ENCODE results near the gene USH2A. TPM values are rescaled to one million over a fixed set of nuclear protein-coding genes. Genes with fewer than 3 reads are reported as not detected.

The USH2A gene
- total RNA-seq, 3 donors from 2014 or later, result not detected

DNA sequence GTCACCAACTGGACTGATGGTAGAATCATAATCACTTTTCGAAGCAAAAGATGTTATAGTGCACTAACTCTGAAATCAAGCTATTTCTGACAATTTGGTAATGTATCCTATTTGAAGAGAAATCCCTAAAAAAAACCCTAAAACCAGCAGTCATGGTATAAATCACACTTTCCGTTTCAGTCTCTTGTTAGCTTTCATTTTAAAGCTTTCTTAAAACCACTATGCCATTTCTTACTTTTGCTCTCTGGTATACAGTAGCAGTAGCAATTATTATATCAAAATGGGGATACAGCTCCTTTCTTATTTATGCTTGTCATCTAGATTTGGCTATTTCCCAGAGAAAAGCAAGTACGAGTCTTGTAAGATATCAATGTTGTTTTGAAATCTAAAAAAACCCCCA is 532.8 kb downstream of the USH2A start:
- Histone ChIP-seq H3K4me3 (no peak overlapping the region), H3K9me3 (no peaks in the 10 kb centered on the region), H3K27me3 (peaks cover 0 to 4% of the 10 kb centered on the region in 2 donors), H3K27ac (no peak overlapping the region), H3K36me3 (no peaks in the 10 kb centered on the region), H3K4me1 (no peaks in the 10 kb centered on the region)
- intact Hi-C loops (cut with DNase I; ENCODE audit: low total_unique reads), result no loop called here
- DNase-seq (ENCODE audit: low spot score in 2 of 2), result no peak
- TF ChIP-seq, protein P1, sequence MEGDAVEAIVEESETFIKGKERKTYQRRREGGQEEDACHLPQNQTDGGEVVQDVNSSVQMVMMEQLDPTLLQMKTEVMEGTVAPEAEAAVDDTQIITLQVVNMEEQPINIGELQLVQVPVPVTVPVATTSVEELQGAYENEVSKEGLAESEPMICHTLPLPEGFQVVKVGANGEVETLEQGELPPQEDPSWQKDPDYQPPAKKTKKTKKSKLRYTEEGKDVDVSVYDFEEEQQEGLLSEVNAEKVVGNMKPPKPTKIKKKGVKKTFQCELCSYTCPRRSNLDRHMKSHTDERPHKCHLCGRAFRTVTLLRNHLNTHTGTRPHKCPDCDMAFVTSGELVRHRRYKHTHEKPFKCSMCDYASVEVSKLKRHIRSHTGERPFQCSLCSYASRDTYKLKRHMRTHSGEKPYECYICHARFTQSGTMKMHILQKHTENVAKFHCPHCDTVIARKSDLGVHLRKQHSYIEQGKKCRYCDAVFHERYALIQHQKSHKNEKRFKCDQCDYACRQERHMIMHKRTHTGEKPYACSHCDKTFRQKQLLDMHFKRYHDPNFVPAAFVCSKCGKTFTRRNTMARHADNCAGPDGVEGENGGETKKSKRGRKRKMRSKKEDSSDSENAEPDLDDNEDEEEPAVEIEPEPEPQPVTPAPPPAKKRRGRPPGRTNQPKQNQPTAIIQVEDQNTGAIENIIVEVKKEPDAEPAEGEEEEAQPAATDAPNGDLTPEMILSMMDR (IDR thresholded peaks at IDR 0.05), result no peak
- no peak for TF ChIP-seq POLR2AphosphoS5 (IDR thresholded peaks at IDR 0.05)
- no peak for TF ChIP-seq POLR2A (IDR thresholded peaks at IDR 0.05)

DNA sequence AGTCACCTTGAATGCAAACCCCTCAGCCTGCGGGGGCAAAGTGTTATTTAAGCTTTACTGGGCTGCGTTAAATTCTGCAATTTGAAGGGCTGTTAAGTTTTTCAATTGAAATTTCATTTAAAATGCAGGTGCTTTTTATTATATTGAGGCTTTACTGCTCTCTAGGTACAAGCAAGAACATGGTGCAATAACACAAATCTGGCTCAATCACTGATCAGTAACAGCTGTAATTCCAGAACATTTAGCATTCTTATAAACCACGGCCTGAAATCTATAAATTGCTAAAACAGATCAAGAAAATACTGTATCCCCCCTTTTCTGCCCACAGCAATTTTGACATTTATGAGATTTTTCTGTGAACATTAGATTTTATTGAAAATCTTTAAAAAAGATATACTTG is 533.4 kb downstream of the USH2A start:
- TF ChIP-seq POLR2A (IDR thresholded peaks at IDR 0.05) (no peak), POLR2AphosphoS5 (IDR thresholded peaks at IDR 0.05) (no peak)
- TF ChIP-seq, protein P1 (IDR thresholded peaks at IDR 0.05), result no peak
- Histone ChIP-seq H3K27ac (no peak overlapping the region), H3K36me3 (no peaks in the 10 kb centered on the region), H3K4me3 (no peak overlapping the region), H3K27me3 (peaks cover 0 to 4% of the 10 kb centered on the region in 2 donors), H3K9me3 (no peaks in the 10 kb centered on the region), H3K4me1 (no peaks in the 10 kb centered on the region)
- intact Hi-C loops (cut with DNase I; ENCODE audit: low total_unique reads), result no loop called here
- DNase-seq (ENCODE audit: low spot score in 2 of 2), result no peak

DNA sequence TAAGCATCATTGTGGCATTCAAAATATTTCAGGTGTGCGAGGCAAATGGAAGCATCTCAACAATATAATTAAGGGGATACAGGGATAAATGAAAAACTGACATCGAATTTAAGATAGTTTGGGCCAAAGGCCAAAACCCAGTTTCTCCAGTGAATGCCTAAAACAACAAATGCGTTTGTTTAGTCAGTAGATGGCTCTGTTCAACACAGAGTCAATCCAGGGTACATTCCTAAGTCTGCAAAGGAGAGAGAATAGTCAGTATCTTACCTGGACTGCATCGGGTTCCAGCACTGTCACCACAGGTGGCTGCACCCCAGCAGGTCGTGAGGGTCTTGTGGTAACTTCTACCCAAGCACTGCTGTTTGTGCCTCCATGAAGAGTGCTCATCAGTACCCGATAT is 535.1 kb downstream of the USH2A start:
- H3K9me3 ChIP-seq, result no peaks in the 10 kb centered on the region
- TF ChIP-seq POLR2AphosphoS5 (IDR thresholded peaks at IDR 0.05), result no peak
- TF ChIP-seq, protein P1 (IDR thresholded peaks at IDR 0.05), result no peak
- TF ChIP-seq POLR2A (IDR thresholded peaks at IDR 0.05), result no peak
- H3K36me3 ChIP-seq, result no peaks in the 10 kb centered on the region
- DNase-seq (ENCODE audit: low spot score in 2 of 2), result no peak
- H3K4me1 ChIP-seq, result no peaks in the 10 kb centered on the region
- peaks cover 0 to 4% of the 10 kb centered on the region in 2 donors for H3K27me3 ChIP-seq
- no peak overlapping the region for H3K27ac ChIP-seq
- H3K4me3 ChIP-seq, result no peak overlapping the region
- intact Hi-C loops (cut with DNase I; ENCODE audit: low total_unique reads), result no loop called here

DNA sequence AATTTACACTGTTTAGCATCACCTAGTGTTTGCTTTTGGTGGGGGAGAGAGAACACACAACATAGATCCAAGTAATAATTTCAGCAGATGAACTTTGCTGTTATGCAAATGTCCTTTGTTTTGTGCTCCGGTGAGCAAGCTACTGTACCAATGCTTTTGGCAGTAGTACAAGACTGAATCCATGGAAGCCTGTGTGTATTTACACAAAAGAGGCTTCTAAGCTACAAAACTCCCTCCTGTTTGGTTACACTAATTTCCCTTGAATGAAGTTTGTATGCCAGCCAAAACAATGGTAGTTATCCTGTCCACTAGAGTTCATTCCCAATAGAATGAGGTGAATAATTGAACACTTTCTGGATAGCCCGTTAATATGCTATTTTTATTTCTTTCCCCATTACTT is 535.6 kb downstream of the USH2A start:
- intact Hi-C loops (cut with DNase I; ENCODE audit: low total_unique reads), result no loop called here
- DNase-seq (ENCODE audit: low spot score in 2 of 2), result no peak

DNA sequence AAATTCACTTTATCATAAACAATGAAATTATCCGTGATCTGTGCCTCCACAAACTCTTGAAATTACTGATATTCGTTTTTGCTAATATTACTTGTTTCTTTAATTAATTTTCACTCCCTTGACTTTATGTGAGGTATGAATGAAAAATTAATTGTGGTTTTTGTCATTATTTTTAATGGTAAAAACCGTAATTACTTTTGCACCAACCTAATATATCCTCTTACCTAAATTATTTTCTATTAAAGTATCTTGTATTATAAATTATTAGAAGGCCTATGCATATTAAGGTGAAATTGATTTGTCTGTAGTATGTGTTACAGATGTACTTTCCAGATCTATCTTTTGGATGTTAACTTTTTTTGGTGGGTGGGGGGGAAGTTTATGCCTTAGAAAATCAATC is 540.2 kb downstream of the USH2A start:
- intact Hi-C loops (cut with DNase I; ENCODE audit: low total_unique reads), result no loop called here
- Histone ChIP-seq H3K36me3 (no peaks in the 10 kb centered on the region), H3K27me3 (peaks cover 0 to 4% of the 10 kb centered on the region in 2 donors), H3K4me1 (no peaks in the 10 kb centered on the region), H3K9me3 (no peaks in the 10 kb centered on the region), H3K27ac (no peak overlapping the region), H3K4me3 (no peak overlapping the region)
- no peak for TF ChIP-seq POLR2AphosphoS5 (IDR thresholded peaks at IDR 0.05)
- TF ChIP-seq, protein P1 (IDR thresholded peaks at IDR 0.05), result no peak
- no peak for TF ChIP-seq POLR2A (IDR thresholded peaks at IDR 0.05)
- DNase-seq (ENCODE audit: low spot score in 2 of 2), result no peak

More for the DNA sequence above, 535.6 kb downstream of the USH2A start:
- no peaks in the 10 kb centered on the region for H3K9me3 ChIP-seq
- H3K4me1 ChIP-seq, result no peaks in the 10 kb centered on the region
- TF ChIP-seq, protein P1 (IDR thresholded peaks at IDR 0.05), result no peak
- TF ChIP-seq POLR2A (IDR thresholded peaks at IDR 0.05), result no peak
- no peak overlapping the region for H3K4me3 ChIP-seq
- H3K27ac ChIP-seq, result no peak overlapping the region
- H3K27me3 ChIP-seq, result peaks cover 0 to 4% of the 10 kb centered on the region in 2 donors
- no peaks in the 10 kb centered on the region for H3K36me3 ChIP-seq

All from breast epithelium (tissue), 4 donors.